ENCODE data around the gene GOLIM4. TPM values are rescaled to one million over a fixed set of nuclear protein-coding genes. Genes with fewer than 3 reads are reported as not detected.
"Not testable (repeated sequence)": the region's sequence is repeated elsewhere in the genome, so short reads cannot be mapped to it uniquely, and the experiment has no call there.

Gene GOLIM4
- total RNA-seq, 1 experiment from 2014 or later = 24.6 TPM

- Mint-ChIP-seq H3K27me3 (ENCODE audit: low read depth) (no peaks in the 10 kb centered on the region), H3K27ac (no peak overlapping the region), H3K4me3 (no peak overlapping the region), H3K36me3 (ENCODE audit: insufficient read depth in 1 of 3, low read depth in 3 of 3) (peaks cover 19 to 30% (median 28%) of the 10 kb centered on the region in 3 experiments), H3K9me3 (peaks cover 21 to 26% of the 10 kb centered on the region in 2 experiments), H3K4me1 (peaks cover 0 to 6% of the 10 kb centered on the region in 2 experiments; a peak in 2 of 4 replicates)
- no peaks in the 10 kb centered on the region for H3K23me2 ChIP-seq (ENCODE audit: insufficient read length, low read depth, low read length, poor library complexity, severe bottlenecking)
- no peak overlapping the region for H3K23ac ChIP-seq (ENCODE audit: insufficient read length, low read depth, low read length)
- no peaks in the 10 kb centered on the region for H3K4me1 ChIP-seq (ENCODE audit: insufficient read depth, low read length)
- H2BK120ac ChIP-seq (ENCODE audit: low read depth, low read length, poor library complexity, severe bottlenecking) = no peak overlapping the region
- H4K91ac ChIP-seq (ENCODE audit: insufficient read length, low read depth, low read length) = no peak overlapping the region
- no peak overlapping the region for H2BK20ac ChIP-seq (ENCODE audit: low read depth, low read length, poor library complexity, severe bottlenecking)
- no peak overlapping the region for H3K56ac ChIP-seq (ENCODE audit: insufficient read length, low read depth, low read length)
- no peak overlapping the region for H3K4ac ChIP-seq (ENCODE audit: low read depth, low read length)
- H3K79me1 ChIP-seq (ENCODE audit: insufficient read depth, low read depth, low read length, poor library complexity, severe bottlenecking) = peaks cover 3% of the 10 kb centered on the region
- no peaks in the 10 kb centered on the region for H3K27me3 ChIP-seq (ENCODE audit: insufficient read depth, low read length)
- no peak overlapping the region for H3K14ac ChIP-seq (ENCODE audit: insufficient read depth, low read length)
- TF ChIP-seq CTCF (conservative IDR thresholded peaks at IDR 0.05) = no peak
- H4K8ac ChIP-seq (replicated peaks; ENCODE audit: insufficient read length, low read depth, low read length) = no peak overlapping the region
- H3T11ph ChIP-seq (ENCODE audit: low read length) = no peak overlapping the region
- H4K5ac ChIP-seq (ENCODE audit: insufficient read length, low read depth, low read length) = no peak overlapping the region
- no CpG with 5 or more reads among the region's 2 CpGs for WGBS (ENCODE audit: extremely low coverage, insufficient read length, low lambda C conversion rate)
- H3K18ac ChIP-seq (ENCODE audit: insufficient read length, low read depth, low read length) = no peak overlapping the region
- H3K9me3 ChIP-seq (ENCODE audit: control insufficient read depth, low read depth, low read length) = no peaks in the 10 kb centered on the region
- H2AK5ac ChIP-seq (ENCODE audit: insufficient read length, low read length) = no peak overlapping the region
- no peak overlapping the region for H3K4me2 ChIP-seq (ENCODE audit: insufficient read depth, insufficient read length, low read length)
- H2AFZ ChIP-seq (ENCODE audit: low read length) = no peak overlapping the region
- no peak overlapping the region for H2BK12ac ChIP-seq (ENCODE audit: insufficient read length, low read depth, low read length)
- H3K27ac ChIP-seq (ENCODE audit: insufficient read length, low read depth, low read length) = no peak overlapping the region
- H4K20me1 ChIP-seq (ENCODE audit: control insufficient read depth, insufficient read depth, insufficient read length) = no peaks in the 10 kb centered on the region
- no peak overlapping the region for H2BK5ac ChIP-seq (ENCODE audit: insufficient read length, low read length)
- no peak overlapping the region for H3K9ac ChIP-seq (ENCODE audit: extremely low read depth, insufficient read length, low read length)
- peaks cover 3% of the 10 kb centered on the region for H3K79me2 ChIP-seq (ENCODE audit: insufficient read depth, low read length)
- H2BK15ac ChIP-seq (ENCODE audit: low read depth, low read length) = no peak overlapping the region
- DNase-seq = no peak
These were observed 37.2 kb downstream of the GOLIM4 start for GRCh38 chr3:168058481-168058880.

- not testable (repeated sequence) for H4K8ac ChIP-seq (replicated peaks; ENCODE audit: insufficient read length, low read depth, low read length); H2BK12ac ChIP-seq (ENCODE audit: insufficient read length, low read depth, low read length); H3K9ac ChIP-seq (ENCODE audit: extremely low read depth, insufficient read length, low read length); H2AFZ ChIP-seq (ENCODE audit: low read length); H3K4ac ChIP-seq (ENCODE audit: low read depth, low read length); H3K23me2 ChIP-seq (ENCODE audit: insufficient read length, low read depth, low read length, poor library complexity, severe bottlenecking); H4K91ac ChIP-seq (ENCODE audit: insufficient read length, low read depth, low read length); H3K4me1 ChIP-seq (ENCODE audit: insufficient read depth, low read length); H3K4me2 ChIP-seq (ENCODE audit: insufficient read depth, insufficient read length, low read length); H3T11ph ChIP-seq (ENCODE audit: low read length); DNase-seq; H3K79me2 ChIP-seq (ENCODE audit: insufficient read depth, low read length); H2BK20ac ChIP-seq (ENCODE audit: low read depth, low read length, poor library complexity, severe bottlenecking); H2BK120ac ChIP-seq (ENCODE audit: low read depth, low read length, poor library complexity, severe bottlenecking); H3K4me1 Mint-ChIP-seq; H4K20me1 ChIP-seq (ENCODE audit: control insufficient read depth, insufficient read depth, insufficient read length); H4K5ac ChIP-seq (ENCODE audit: insufficient read length, low read depth, low read length); H3K56ac ChIP-seq (ENCODE audit: insufficient read length, low read depth, low read length); H2AK5ac ChIP-seq (ENCODE audit: insufficient read length, low read length); H3K14ac ChIP-seq (ENCODE audit: insufficient read depth, low read length); H3K27me3 Mint-ChIP-seq (ENCODE audit: low read depth); H2BK5ac ChIP-seq (ENCODE audit: insufficient read length, low read length); H3K23ac ChIP-seq (ENCODE audit: insufficient read length, low read depth, low read length); H3K9me3 ChIP-seq (ENCODE audit: control insufficient read depth, low read depth, low read length); H3K27me3 ChIP-seq (ENCODE audit: insufficient read depth, low read length); H3K27ac ChIP-seq (ENCODE audit: insufficient read length, low read depth, low read length); H3K79me1 ChIP-seq (ENCODE audit: insufficient read depth, low read depth, low read length, poor library complexity, severe bottlenecking); H2BK15ac ChIP-seq (ENCODE audit: low read depth, low read length); H3K4me3 Mint-ChIP-seq; H3K18ac ChIP-seq (ENCODE audit: insufficient read length, low read depth, low read length)
- no CpG with 5 or more reads among the region's 7 CpGs for WGBS (ENCODE audit: extremely low coverage, insufficient read length, low lambda C conversion rate)
- peaks cover 21 to 26% of the 10 kb centered on the region in 2 experiments for H3K9me3 Mint-ChIP-seq
- peaks cover 19 to 30% (median 28%) of the 10 kb centered on the region in 3 experiments for H3K36me3 Mint-ChIP-seq (ENCODE audit: insufficient read depth in 1 of 3, low read depth in 3 of 3)
- peak overlapping the region in 1 of 3 experiments; percentile 38; a peak in 1 of 7 replicates for H3K27ac Mint-ChIP-seq
These were observed 39.1 kb downstream of the GOLIM4 start for GRCh38 chr3:168056398-168057230.
